IPS DF 19.7 (cell line): ENCODE measurements around the gene RPL31.

Experiments
- DNase-seq: peaks from one replicate; pipeline ENCODE4 v3.0.0-alpha.2; 2013; ENCODE audit warnings: low read depth, low spot score

The RPL31 gene

DNA sequence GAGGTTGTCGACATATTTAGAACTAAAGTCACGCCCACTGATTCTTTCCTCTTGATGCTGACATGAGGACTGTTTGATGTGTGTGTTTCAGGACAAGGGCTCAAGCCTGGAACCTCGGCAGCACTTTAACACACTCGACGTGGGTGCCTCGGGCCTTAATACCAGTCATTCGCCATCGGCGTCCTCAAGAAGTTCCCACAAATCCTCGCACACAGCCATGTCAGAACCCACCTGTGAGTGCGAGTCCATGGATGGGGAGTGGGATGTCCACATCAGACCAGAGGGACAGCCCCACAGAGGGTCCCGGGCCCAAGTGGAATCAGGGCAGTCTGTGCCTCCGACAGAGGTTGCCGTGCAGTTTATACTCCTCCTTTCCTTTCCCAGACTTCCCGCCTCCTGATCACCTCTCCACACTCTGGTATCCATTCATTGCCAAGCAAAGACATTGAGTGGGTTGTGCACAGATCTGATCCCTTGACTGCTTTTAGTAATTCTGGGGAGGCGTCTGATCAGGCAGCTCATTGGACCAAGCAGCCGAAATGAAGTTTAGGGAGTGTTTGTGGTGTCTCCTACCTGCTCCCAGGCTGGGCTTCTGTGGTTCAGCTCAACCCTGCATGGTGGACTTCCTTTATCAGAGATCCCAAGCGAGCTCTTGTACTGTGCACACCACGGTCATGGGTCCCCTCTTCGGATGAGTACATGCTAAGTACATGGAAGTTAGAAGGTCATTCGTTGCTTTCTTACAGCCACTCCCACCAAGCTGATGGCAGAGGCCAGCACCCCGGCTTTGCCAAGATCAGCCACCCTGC, 27.2 kb upstream of the RPL31 start:
- DNase-seq: no peak

DNA sequence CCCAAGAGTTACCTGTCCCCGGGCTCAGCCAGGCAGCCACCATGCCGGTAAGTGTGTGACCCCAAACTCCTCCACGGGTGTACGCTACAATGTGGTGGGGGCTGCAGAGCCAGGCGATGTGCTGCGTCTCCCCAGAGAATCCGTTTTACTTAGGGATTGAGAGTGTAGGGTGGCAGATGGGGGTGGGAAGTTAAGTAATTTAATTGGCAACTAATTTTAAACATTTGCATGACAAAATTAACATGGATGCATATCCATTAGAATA, 26.6 kb upstream of the RPL31 start:
- no peak for DNase-seq

DNA sequence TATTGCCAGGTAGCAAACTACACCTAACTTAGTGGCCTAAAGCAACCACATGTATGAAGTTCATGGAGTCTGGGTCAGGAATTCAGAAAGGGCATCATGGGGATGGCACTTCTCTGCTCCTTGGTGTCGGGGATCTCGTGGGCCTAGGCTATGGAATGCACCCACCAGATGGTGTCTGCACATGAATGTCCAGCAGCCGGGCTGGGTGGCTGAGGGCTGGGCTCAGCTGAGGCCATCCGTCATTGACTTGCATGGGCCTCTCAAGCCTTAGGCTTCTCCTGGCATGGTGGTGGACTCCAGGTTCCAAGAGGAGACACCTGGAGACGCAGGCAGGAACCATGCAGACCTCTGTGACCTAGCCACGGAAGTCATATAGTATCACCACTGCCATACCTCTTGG, 26.0 kb upstream of the RPL31 start:
- DNase-seq: no peak

DNA sequence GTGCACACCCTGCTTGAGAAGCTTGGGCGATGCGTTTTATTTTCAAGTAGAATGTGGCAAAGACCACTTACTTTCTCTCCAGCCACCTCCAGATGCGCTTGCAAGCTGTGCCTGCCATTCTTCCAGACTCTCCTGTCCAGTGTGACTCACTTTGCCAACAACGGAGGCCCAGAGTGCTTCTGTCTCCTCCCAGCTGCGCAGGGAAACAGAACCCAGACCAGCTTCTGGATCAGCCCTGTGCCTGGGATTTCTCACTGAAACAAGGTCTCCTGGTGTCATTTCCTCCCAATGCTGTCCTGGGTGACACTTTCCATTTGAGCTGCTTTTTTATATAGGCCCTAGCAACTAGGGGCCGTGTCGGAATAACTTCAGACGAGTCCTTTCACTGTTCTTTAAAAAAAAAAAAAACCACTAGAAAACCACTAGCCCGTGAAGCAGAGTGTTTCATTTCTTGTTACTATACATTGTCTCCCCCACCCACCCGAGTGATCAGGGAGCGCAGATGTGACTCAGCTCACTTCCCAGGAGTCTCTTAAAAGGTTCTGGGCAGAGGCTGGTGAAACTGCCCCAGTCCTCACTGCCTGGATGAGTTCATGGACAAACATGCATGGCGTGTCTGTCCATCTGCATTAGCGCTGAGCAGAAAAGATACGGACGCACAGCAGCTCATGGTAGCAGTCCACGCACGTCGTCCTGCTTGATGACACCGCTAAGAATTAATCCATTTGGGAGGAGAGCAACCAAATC, 25.3 kb upstream of the RPL31 start:
- no peak for DNase-seq

DNA sequence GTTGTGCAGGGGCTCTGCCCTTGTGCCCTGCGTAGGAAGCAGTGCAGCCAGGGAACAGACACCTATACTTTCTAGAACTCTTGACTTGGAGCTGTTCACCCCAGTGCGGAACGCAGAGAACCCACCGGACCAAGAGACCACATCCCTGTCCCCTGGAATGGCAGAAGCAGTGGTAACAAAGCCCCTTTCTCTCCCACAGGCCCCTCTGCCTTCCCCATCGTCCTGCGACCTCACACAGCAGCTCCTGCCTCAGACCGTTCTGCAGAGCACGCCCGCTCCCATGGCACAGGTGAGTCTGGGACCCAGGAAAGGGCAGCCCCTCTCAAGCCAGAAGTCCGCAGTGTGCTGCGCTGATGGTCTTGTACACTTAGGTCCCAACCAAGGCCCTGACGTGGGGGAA, 24.6 kb upstream of the RPL31 start:
- no peak for DNase-seq

DNA sequence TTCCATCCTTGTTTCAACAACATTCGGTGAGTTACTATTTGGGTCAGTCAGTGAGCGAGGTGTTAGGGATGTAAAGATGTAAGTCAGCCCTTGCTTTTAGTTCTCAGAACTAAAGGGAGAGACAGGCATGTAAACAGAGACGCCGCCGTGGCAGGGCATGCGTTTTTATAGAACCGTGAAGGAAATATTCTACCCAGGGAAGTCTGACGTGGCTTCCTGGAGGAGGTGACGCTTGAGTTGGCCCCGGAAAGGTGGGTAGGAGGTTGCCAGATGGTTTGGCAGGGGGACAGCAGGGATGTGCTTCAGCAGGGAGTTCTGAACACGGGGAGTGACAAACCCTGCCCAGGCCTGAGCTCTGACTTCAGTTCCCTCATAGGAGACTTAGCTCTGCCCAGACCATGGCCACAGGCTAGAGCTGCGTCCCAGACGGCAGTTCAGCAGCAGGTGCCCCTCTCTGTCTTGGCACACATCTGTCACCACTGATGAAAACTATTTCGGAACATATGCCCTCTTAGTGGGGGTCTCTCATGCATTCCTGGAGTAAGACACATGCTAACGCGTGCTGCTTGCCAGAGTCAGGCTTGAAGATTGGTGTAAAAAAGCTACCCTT, 23.4 kb upstream of the RPL31 start:
- no peak for DNase-seq

DNA sequence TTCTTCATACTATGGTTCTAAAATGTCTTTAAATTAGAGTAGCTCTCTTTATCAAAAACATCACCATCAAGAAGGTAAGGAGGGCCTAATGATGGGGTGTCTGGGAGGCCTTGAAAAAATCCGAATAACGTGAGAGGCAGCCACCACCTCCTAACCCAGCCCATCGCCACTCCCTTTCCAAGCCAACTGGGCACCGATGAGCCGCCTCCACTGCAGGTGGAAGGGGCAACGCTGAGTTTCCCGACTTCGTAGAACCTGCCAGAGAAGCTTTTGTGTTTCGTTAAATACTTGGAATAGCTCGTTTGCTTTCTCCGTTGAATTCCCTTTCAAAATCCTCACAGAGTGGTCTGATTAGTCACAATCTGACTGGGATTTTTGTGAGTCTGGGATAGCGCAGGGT, 22.0 kb upstream of the RPL31 start:
- no peak for DNase-seq

DNA sequence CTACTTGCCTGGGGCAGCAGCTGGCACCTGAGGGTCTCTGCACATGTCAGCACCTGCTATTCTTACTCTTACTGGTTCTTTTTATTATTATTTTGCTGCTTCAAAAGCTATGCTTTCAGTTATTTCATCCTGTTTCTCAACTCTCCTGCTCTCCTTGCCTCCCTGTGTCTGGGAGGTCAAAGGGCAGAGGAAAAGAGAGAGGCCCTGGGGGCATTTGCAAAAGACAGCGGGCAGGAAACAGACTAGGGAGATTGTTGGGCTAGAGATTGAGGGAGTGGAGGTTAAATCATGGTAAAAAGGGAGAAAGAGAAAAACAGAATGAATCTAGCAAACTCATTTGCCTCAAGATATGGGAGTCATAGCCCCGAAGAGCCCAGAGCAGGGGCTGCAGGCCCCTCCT, 21.1 kb upstream of the RPL31 start:
- DNase-seq: no peak

DNA sequence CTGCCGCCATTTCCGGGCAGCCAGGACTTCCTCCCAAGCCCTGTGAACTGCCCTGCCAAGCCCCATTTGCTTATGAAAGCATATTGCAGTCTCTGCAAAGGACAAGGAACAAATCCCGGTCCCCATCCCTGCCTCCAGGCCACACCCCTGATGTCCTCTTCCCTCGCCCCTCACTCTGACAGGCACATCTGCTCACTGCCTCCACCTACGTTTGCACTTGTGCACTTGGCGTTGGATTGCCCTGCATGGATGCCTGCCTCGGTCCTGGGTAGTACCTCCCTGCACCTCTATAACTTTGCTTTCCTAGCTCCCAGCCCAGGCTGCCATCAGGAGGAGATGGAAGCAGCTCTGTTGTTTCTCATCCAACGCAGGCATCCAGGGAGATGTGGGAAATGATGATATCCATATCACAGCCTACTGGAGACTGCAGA, 19.6 kb upstream of the RPL31 start:
- DNase-seq: no peak

DNA sequence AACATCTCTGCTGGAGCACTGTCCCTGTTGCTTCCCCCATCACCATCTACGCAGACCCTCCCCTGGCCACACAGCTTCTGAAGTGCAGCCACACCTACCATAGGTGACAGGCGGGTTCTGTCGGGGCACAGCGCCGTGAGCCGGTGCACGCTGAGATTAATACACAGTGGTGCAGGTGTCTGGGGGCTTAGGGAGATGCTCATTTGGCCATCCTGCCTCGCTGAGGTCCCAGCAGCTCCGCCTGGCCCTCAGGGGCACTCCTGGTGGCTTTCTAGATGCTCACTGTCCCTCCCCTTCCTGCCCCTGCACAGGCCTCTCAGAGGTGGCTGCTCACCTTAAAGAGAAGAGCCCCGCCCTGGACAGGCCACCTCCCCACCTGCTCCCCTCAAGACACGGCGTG, 18.9 kb upstream of the RPL31 start:
- no peak for DNase-seq

DNA sequence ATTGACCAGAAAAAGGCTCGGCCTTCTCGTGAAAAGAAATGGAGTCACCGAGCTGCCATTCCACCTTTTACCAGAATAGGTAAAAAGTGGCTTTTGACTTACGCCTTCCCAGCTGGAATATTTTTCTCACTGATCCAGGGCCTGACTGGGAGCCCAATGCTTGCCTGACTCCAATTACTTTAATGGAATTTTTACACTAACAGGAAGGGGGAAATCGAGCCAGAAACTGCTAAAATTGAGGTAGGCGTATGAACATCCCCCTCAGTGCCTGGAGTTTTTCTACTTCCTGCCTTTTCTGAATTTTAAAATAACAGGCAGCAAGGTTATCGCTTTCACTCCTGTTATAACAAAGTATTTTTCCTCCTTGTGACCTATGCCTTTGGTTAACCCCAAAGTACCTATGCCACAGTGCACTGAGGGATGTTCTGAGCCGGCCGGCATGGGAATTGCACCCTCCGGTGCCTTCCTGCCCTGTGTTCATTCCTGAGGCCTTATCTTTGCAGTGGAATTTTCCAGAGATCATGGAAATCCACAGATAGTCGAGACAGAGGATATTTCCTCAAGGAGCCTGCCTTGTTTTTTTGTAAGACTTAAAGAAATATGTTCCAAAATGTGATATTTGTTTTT, 18.3 kb upstream of the RPL31 start:
- DNase-seq: no peak

DNA sequence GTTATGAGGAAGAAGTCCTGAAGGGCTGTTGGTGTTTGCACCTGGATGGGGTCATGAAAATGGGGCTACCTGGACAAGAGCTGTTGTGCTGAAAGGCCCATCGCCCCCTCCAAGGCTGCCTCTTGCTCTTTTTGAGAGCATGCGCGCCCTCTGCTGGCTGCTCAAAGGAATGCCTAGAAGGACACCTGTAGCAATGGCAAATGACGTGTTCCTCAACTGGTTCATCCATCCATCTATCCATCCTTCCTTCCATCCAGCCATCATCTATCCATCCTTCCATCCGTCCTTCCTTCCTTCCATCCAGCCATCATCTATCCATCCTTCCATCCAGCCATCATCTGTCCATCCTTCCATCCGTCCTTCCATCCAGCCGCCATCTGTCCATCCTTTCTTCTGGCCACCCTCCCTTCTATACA, 17.2 kb upstream of the RPL31 start:
- DNase-seq: no peak

DNA sequence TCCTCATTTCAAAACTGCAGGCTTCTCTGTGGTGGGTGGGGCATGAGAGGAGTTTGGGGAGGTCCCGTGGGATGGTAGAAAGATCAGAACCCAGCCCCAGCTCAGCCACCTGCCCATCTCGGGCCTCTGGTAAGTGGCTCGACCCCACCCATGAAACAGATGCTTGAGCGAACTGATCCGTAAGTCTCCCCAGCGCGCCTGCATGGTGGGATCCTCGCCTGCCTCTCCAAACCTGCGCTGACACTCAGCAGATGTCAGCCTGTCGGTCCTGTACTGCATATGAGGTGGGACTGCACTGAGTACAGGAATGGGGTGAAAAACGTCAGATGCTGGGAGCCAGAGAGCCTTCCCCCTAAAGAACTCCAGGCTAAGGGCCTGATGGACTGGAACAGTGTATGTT, 15.9 kb upstream of the RPL31 start:
- no peak for DNase-seq

DNA sequence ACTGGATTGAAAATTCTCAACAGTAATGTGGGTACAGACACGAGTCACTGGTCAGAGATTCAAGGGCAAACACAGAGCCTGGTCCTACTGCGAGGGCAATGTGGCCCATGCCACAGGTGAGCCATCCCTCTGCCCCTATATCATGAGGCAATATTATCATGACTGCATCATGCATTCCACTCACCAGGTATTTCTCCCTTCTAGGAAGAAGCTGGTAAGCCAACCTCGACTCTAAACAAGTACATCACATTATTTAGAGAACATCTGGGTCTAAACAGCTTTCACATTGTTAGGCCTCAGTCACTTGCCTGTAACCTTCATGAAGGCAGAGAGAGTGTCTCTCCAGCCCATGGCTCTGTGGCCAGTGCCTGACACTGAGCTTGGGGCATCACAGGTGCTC, 14.6 kb upstream of the RPL31 start:
- no peak for DNase-seq

DNA sequence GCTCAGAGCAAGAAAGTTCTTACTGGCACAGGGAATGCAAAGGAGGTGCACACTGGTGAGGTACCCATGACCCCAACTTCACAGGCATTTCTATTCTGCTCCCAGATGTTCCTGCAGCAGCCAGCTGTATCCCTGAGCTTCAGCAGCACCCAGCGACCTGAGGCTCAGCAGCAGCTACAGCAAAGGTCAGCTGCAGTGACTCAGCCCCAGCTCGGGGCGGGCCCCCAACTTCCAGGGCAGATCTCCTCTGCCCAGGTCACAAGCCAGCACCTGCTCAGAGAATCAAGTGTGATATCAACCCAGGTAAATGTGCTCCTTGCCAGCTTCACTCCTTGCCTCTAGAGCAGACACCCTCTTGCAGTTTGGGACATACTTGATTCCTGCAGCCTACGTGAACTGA, 14.1 kb upstream of the RPL31 start:
- DNase-seq: no peak

DNA sequence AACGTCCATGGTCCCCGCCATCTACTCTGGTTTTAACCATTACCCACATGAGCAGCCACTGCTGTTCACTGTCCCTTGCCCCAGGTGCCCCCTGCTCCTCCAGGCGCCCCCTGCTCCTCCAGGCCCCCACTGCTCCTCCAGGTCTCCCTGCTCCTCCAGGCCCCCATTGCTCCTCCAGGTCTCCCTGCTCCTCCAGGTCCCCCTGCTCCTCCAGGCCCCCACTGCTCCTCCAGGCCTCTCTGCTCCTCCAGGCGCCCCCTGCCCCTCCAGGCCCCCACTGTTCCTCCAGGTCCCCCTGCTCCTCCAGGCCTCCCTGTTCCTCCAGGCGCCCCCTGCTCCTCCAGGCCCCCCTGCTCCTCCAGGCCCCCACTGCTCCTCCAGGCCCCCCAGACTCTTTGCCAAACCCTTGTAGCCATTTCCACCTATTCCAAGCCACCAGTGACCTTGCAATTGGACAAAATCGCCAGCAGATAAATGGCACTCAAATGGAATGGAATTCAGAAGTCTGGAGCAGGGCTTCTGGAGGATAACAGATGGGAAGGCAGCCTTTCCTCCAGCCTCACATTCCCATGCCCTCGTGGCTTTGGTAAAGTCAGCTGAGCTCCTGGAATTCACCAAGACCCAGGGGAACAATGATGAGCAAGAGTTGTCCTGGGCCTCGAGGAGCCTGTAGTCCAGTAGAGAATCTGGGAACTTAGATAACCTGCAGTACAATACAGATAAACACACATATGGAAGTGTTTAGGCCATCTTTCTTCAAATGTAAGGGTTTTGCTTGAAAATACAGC, 13.3 kb upstream of the RPL31 start:
- no peak for DNase-seq

DNA sequence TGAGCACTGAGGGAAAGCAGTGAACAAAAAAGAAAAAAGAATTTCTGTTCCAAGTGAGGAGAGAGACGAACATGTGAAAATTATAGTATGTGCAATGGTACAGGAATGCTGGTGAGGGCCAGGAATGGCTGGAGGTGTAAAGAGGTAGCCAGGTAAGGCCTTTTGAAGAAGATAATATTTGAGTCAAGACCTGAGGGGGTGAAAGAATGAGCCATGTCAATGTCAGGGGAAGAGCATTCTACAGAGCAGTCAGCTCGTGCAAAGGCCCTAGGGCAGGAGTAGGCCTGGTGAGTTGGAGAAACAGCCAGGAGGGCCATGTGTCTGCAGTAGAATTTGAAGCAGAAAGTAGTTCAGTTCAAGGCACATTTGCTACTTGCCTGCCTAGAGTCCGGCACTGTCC, 12.4 kb upstream of the RPL31 start:
- DNase-seq: no peak

DNA sequence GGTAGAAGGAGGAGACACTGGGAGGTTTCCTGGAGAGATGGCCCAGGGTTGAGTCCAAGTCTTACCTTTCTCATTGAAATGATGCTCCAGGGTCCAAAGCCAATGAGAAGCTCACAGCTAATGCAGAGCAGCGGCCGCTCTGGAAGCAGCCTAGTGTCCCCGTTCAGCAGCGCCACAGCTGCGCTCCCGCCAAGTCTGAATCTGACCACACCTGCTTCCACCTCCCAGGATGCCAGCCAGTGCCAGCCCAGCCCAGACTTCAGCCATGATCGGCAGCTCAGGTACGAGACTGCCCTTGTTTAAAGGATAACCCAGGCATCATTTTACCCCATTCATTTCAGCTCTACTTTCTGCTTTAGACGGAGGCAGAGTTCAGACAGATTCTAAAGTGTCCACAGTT, 11.9 kb upstream of the RPL31 start:
- DNase-seq: no peak

DNA sequence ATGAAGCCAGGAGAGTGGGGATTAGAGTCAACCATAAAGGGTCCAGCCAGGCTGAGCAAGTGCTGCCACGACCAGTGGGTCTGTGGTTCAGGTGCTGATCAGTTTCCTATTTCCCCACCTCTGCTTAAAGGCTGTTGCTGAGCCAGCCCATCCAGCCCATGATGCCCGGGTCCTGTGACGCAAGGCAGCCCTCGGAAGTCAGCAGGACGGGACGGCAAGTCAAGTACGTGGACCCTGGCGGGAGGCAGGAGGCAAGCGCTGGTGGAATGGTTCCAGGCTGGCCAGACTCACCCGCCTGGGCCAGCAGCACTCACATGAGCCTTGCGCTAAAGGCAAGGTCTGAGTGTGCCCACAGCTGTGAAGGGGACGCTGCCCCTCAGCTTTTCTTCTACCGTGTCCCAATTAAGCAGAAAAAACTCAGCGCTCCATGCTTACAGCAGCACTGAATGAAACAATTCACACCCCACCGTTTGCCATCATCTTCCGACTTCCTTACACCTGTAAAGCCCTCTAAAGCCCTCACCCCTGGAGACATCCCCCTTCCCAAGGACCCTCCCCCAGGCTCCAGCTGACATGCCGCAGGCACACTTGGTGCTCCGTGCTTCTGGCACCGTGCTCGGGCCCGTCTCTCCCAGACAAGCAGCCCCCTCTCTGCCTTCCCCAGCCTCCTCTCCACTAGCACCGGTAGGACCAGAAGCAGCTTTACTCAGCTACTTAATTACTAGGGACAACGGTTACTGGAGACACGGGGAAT, 11.3 kb upstream of the RPL31 start:
- no peak for DNase-seq

DNA sequence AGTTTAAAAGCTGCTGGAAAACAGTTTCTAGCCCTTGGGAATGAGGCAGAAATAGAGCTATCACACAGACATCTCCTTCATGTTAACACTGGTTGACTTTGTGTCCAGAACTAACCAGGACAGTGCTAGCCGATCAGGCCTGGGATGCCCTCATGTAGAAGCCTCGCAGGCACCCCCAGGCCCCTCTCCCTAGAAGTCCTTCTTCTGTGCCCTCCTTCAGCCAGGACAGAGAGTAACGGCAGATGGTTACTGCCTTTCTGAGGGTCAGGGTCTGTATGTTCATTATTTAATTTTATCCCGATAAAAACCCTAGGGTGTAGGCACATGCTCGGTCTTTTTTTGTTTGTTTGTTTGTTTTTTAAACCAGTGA, 10.7 kb upstream of the RPL31 start:
- DNase-seq: no peak

DNA sequence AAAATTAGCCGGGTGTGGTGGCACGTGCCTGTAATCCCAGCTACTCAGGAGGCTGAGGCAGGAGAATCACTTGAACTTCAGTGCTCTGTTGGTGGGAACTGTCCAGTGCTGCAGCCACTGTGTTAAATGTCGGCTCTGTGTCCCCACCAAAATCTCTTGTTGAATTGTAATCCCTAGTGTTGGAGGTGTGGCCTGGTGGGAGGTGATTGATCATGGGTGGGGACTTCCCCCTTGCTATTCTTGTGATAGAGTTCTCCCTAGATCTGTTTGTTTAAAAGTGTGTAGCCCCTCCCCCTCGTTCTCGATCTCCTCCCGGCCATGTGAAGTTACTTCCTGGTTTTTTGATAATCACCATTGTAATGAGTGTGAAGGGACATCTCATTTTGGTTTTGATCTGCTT, 9.8 kb upstream of the RPL31 start:
- DNase-seq: no peak
